DMS53 (cell line): ENCODE data around the gene SPSB1.

Experiments used
- DNase-seq: peaks from one replicate; lab custom pipeline; 2025; lab: John Stamatoyannopoulos, UW

Gene SPSB1

DNA sequence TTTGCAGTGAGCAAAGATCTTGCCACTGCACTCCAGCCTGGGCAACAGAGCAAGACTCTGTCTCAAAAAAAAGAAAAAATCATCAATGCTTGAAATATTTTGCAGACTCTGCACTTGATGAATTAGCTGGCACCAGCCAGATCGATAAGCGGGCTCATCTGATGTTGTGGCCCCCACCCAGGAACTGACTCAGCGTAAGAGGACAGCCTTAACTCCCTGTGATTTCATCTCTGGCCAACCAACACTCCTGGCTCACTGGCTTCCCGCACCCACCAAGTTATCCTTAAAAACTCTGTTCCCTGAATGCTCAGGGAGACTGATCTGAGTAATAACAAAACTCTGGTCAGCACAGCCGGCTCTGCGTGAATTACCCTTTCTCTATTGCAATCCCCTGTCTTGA, 98.9 kb downstream of the SPSB1 start:
- no peak for DNase-seq

DNA sequence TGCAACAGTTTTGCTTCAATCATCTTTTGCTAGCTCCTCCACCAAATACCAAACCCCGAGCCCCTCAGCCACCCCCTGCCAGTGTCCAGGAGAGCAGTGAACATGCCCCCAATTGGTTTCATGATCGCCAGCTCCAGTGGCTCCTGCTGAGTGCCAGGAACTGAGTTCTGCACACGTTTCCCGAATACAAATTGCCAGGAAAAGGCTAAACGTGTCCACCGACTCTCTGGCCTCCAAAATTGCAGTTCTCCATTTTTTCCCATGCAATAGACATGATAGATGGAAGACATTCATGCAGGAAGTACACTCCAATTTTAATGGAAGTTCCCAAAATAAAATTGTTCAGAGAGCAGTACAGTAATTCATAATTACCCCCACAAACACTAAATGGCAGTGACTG, 101.3 kb downstream of the SPSB1 start:
- DNase-seq, result no peak

DNA sequence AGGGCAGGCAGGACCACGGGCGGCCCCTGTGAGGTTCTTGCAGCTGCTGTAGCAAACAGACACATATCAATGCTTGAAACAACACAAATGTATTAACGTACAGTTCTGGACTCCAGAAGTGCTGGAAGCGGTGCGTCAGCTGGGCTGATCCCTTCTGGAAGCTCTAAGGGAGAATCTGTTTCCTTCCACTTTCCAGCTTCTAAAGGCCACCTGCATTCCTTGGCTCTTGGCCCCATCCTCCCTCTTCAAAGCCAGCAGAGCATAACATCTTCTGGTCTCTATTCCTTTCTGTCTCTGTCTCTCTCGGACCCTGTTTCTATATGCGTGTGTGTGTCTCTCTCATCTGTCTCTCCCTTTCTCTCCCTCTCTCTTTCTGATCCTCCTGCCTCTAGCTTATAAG, 102.3 kb downstream of the SPSB1 start:
- no peak for DNase-seq

DNA sequence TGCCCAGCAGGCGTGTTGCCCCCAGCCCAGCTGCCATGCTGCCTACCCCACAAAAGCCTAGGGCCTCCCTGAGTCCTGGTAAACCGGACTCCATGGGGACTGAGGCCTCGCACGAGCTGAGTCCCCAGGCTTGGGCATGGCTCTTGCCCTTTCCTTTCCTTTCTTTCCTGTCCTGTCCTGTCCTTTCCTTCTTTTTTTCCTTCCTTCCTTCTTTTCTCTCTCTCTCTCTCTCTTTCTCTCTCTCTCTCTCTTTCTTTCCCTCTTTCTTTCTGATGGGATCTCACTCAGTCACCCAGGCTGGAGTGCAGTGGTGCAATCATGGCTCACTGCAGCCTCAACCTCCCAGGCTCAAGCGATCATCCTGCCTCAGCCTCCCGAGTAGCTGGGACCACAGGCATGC, 104.4 kb downstream of the SPSB1 start:
- no peak for DNase-seq

DNA sequence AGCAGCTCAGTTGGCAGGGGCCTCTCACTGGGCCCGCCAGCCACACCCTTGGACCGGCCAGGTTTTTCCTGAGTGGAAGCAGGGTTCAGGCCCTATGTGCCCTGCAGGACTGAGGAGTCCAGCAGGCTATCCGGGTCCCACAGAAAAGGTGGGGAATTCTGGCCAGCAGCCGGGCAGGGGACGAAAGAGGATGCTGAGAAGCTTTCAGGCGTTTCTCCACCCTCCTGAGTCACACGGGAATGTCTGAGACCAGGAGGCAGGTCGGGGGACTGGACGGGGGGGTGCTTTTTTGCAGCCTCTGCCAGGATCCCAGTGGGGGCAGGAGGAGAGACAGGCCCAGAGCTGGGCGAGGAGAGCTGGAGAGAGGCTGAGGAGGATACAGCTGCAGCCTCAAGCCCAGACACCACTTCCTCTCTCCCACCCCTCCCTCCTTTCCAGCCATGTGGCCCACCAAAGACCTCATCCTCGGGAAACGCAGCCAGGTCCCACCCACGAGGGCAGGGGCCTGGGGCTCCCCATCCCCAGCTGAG, 105.4 kb downstream of the SPSB1 start:
- DNase-seq, result no peak

DNA sequence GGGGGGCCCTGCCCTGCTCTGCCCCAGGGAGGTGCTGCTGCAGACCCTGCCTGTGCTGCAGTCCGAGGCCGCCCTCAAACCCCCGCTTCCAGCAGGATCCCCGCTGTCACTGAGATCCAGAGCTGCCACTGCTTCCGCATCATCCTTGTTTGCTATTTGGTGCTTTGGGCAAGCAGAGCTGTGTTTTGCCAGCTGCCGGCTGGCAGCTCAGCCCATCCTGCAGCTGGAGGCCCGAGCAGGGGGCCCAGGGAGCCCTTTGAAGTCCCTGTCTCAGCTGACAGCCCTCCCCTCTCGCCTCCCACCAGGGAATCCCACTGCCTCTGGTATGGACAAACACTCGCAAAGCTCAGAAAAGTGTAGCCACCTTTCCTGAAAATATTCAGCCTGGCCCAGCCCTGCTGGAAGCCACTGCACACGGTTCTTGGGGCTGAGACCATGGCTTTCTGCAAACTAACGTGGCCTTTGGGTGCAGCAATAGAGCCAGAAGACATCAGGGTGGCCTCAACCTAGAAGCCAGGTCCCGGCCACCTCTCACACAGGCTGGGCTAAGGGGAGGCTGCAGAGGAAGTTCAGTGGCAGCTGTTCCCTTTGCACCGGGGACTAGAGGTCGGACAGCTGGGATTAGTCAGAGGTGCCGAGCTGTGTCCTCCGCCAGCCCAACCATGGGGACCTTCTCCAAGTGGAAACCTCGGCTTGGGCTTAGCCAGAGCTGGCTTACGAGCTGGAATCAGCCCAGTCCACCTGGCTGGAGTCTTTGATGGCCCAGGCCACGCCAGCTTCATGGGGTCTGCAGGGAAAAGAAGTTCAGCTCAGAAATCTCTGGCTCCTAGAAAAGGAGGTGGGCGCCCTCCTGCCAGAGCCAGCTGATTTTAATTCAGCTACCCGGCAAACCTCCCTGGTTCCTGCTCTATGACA, 107.1 kb downstream of the SPSB1 start:
- DNase-seq, result peak; percentile 97

DNA sequence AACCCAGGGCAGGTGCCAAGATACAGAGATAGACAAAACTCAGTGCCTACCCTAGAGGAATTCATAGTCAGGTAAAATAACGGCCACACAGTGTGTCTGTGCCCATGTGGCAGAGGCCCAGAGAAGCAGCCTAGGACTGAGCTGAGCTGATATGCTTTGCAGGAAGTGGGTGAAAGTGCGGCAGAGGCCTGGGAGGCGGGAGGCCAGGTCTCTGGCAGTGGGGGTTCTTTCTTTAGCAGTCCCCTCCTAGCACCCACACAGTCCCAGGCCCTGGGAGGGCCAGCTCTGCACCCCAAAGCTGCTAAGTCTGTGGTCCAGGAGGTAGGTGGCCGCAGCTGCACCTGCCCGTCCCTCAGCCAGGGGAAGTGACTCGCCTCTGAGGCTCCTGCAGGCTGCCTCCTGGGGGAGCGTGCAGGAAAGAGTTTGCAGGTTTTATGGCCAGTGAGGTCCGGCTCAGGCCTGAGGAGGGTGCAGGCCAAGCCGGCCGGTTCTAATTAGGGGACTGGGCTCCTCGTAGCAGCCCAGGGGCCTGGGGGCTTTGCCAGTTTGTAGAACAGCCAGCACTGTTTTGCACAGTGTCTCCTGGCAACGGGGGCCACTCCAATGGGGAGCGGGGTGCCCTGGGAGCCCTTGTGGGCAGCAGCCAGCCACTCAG, 107.9 kb downstream of the SPSB1 start:
- DNase-seq, result peak; percentile 82

DNA sequence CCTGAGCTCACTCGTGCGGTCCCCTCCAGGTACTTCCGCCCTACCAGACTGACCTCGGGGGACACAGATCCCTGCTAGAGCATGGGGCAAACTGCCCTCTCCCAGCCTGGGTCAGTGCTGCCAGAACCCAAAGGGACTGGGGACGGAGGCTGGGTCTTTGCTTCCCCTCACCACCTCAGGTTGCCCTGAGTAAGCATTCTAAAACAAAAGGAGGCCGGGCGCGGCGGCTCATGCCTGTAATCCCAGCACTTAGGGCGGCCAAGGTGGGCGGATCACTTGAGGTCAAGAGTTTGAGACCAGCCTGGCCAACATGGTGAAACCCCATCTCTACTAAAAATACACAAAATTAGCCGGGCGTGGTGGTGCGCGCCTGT, 108.4 kb downstream of the SPSB1 start:
- DNase-seq, result no peak

DNA sequence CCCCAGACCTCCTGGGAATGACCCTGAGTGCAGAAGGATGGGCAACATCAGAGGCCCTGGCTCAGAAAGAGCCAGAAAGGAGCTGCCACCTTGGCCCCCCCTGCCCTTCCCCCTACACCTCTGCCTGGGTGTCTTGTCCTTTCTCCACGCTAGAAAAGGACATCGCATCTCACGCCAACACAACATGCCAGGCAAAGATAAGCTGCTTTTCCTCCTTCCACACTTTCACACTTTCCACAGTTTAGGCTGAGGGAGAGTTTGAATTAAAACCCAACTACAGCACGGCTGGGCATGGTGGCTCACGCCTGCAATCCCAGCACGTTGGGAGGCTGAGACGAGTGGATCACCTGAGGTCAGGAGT, 109.5 kb downstream of the SPSB1 start:
- DNase-seq, result no peak

DNA sequence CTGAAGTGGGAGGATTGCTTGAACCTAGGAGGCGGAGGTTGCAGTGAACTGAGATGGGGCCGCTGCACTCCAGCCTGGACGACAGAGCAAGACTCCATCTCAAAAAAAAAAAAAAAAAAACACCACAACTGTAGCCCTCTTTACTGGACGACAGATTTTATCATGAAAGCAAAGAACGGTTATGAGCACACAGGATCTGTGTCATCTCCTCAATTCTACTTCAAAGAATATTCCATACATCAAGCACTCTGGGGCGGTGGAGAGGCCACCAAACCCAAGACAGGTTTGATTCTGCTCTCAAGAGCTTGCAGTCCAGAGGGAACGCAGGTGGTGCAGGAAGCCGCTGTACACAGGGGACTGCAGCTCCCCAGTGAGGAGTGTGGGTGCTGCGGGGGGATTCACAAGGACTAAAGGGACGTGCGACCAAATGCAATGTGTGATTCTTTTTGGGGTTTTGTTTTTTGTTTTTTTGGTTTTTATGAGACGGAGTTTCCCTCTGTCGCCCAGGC, 110.1 kb downstream of the SPSB1 start:
- DNase-seq, result no peak

DNA sequence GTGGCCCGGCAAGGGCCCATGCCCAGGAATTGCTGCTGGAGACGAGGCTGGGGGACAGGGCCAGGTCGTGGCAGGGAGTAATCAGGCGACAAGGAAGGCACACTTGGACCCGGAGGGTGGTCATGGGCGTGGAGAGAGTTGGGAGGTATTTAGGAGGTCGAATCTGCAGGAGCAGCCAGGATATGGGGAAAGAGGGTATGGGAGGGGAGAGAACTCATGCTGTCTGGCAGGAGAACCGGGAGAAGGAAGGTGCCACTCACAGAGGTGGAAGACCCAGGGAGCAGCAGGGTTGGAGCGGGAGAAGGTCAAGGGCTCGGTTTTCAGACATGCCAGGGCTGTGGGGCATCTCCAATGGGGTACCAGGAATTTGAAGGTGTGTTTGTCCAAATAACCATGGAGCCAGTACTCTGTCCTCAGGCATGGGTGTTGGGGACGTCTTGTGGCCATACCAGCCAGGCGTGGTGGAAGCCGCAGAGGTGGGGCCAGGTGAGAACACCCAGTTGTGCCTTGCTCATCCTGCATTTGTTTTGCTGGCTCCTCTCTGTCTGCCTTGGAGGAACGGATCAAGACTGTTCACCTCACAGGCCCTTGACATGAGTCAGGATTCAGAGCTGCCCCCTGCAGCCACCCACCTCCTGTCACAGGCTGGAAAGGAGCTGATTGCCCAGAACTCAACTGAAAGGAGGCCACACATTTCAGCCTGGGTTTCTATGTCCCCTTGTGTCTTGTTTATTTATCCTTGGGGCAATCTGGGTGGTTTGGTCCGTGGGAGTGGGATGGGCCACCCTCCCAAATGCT, 111.6 kb downstream of the SPSB1 start:
- DNase-seq, result no peak

DNA sequence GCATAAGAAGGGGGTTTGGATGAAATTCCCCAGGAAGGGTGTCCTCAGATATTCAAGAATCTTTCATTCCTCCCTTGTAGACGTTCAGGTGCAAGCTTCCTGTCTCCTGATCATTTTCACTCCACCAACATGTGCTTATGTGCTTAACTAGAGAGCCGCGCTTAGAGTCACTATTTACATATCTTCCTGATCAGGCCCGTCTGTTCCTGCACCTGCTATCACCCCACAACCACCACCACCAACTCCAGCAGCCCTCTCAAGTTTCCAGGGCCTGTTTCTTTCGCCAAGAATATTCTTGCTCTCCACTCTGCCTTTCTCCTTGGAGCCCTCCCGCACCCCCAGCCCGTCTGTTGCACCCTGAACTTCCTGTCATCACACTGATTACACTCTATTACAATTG, 113.4 kb downstream of the SPSB1 start:
- DNase-seq, result peak; percentile 90

DNA sequence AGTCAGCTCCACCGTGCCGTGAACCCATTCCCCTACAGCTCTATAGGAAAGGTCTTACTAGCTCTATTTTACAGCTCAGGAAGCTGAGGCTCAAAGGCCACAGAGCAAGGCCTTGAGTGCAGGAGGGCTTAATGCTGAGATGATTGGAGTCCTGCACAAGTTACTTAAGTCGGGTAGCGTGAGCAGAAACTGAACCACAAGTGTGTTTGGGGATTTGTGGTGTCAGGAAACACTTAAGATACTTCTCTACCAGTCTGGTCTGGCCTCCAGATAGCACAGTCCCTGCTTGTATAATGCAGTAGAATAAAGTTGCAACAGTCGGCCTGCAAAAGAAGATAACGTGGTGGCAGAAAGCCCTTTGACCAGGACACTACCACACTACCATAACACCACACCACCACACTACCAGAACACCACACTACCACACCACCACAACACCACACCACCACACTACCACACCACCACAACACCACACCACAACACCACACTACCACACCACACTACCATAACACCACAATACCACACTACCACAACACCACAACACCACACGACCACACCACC, 118.1 kb downstream of the SPSB1 start:
- peak; percentile 49 for DNase-seq

DNA sequence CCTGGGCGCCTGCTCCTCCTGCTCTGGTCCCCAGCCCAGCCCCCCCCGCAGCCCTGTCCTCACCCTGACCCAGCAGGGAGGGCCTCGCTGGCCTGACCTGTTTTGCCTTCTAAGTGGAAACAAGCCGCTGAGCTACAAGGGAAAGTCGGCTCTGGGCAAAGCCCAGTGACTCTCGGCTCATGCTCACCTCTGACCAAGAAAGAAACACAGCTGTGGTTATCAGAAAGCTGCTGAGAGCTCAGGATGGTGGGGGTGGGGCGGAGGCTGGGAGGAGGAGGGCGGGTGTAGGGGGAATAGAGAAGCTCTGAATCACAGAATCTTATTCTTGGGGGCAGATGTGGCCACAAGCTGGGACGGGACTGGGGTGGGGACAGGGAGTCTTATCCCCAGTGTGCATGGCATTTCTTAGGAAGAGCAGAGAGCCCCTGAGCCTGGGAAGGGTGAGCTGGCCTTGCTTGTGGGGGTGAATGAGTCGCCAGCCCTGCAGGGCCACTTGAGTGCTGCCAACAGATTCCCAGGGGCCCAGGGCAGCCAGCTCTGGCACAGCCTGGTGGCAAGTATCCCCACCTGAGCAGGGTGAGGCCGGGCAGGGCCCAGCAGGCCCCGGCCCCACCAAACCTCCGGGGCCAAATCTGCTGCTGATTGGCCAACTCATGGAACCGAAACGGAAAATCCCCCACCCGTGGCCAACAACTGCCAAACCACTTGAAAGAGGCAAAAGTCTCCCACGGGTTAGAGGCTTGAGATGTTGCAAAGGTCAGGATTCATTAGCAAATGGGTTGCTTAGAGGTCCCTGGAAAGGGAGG, 120.6 kb downstream of the SPSB1 start:
- peak; percentile 42 for DNase-seq

DNA sequence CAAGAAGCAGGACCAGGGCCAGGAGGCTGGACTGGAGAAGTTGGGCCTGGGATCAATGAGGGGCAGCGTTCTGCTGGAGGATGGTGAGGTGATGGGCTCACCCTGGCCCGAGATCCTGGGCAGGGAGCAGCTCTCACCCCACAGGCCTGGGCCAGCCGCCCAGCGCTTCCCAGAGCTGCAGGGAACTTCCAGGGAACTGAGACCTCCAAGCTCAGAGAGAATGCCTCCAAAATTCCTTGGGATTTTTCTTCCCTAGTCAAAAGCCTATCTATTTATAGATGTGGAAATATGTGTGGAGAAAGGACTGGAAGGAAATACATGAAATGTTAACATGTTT, 121.2 kb downstream of the SPSB1 start:
- DNase-seq, result no peak

DNA sequence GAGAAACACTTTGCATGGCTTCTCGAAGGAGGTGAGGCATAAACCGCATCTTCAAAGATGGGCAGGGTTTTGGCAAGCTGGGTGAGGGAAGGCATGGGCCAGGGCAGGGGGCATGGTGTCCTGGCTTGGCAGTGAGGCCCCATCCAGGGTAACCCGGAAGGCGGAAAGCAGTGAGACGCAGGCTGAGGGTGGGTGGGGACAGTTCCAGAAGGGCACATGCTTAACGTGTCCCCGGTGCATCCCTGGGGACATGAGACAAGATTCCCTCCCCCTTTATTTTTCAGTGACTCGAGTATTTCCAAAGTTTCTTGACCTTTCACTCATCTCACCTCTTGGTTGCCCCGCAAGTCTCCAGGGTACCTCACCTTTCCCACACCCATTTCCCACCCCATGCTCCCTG, 123.8 kb downstream of the SPSB1 start:
- DNase-seq, result no peak

DNA sequence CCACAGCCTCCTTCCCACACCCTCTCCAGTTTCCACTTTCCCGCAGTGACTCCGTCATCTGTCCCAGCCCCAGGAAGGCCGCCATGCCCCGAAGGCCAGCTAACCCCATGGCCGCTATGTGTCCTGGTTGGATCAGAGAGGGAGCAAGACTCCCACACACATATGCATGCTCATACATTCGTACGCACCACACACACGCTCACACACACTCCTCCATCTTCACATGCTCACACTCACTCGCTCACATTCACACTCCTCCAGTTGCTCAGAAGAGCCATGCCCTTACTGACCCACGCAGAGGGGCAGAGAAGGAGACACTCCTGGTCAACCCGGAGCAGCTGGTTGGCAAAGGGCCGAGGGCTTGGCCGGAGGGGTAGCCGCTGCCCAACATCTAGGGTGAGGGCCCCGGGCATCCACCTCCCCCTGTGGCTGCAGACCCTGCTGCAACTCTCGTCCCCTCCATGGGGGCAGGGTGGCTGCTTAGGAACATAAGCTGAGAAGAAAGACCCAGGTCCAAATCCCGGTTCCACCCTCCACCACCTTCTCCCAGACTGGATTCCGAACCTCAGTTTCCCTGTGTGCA, 124.3 kb downstream of the SPSB1 start:
- DNase-seq, result no peak

DNA sequence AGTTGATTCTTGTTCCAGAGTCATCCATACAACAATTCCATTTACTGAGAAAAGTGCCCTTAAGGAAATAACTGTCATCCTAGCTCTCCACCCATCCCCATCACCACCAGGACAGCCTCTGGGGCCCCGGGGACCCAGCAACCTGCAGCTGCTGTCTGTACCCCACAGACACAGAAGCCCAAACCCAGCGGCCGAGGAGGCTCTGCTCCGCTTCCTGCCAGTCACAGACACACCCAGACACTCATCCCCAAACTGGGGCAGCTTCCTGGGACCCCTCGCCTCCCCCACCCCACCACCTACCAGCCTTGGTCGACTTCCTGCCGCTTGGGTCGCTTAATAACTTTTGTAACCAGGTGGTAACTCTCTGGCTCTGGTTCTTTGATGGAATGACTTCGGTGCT, 125.0 kb downstream of the SPSB1 start:
- no peak for DNase-seq

DNA sequence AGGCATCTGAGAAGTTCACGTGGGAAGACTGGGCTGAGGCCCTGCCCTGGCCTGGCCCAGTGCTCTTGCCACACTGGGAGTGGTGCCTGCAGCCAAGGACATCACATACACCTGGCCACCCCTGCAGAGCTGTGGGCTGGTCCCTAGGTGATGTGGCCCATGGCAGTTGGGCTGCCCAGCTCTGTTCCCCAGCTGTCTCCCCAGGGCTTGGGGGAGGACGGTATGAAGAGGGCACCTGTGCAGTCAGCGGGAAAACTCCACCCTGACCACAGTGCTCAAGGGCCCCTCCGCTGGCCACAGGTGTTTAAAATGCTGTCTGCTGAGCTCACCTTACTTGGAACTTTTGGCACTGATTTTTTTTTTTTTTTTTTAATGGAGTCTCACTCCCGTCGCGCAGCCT, 126.2 kb downstream of the SPSB1 start:
- DNase-seq, result peak; percentile 27
